ENCODE data around the gene NTM. TPM values are rescaled to one million over a fixed set of nuclear protein-coding genes. Genes with fewer than 3 reads are reported as not detected.

The NTM gene
- polyA plus RNA-seq, 4 donors = 36.2 to 52.4 (median 44.4) TPM

DNA sequence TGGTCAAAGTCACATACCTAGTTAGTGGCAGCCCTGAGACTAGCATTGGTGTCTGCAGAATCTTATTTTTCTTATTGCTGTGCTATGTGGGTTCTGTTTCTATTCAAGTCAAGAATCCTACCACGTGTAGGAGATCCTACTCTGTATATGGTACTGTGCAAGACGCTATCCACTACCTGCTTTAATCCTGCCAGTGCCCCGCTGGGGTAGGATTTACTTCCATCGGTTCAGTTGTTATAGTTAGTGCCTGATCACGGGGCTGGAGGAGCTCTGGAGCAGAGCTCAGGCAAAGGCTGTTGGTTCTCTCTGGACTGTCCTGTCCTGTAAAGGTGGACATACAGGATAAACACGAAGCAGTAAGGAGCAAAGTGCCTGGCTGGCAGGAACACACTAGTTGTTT is 167.9 kb downstream of the NTM start:
- no peak for DNase-seq (ENCODE audit: low read depth in 4 of 4, low spot score in 3 of 4)

DNA sequence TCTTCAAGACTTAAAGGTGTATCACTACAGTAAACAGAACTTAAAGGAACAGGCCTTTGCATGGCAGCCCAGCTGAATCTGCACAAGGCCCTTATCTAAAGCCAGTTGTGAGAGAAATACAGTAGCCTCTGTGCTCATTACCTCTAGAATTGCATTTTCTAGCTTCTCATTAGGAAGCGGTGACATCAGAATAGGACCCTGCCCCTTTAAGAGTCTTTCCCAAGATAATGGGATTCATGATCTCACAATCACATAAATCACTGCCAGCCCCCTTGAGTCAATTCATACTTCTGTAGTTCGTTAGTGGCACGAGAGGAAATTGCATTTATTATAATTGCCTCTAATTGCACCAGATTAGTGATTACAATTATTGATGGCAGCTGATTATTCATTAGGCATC is 170.3 kb downstream of the NTM start:
- no peak for DNase-seq (ENCODE audit: low read depth in 4 of 4, low spot score in 3 of 4)

DNA sequence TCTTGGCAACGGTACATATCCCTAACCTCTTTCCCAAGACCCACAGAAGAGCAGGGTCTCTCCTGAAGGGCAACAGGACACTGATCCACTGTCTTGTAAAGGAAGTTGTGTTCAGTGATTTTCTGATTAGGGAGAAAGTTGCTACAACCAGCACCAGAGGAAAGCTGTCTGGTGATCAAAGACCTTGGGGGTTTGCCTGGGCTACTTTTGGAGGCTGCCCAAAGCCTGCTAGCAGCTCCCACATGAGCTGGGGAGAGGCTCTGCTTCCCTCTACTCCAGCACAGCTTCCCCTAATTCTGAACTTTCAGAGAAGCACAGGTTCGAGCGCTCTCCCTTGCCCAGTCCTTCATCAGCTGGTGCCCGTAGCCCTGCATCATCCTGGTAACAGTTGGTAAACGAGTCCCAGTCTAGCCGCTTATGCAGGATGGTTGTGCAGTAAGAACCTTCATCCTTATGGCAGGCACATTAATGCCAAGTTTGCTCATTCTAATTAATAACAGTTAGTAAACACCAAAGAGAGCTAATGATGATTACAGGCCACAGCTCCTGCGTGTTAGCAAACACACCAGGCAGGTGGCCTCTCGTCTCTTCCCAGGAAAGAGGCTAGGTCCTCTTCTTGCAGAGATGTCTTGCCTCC is 173.1 kb downstream of the NTM start:
- no peak for DNase-seq (ENCODE audit: low read depth in 4 of 4, low spot score in 3 of 4)

DNA sequence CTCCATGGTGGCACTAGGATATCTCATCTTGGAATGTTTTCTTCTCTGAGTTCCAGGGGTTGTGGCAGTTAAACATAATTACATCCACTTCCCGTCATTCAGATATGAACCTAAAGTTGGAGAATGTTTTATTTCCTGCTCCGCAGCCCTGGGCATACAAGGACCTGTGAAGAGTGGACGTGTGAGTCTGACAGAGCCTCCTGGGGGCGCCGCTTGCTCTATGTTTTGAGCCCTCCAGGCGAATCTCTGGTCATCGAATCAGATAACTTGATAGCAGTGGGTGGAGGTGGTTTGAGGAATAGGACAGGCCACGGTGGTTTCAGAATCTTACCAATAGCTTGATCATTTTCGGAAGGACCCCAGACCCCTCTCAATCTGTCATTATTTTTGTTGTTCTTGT is 174.2 kb downstream of the NTM start:
- DNase-seq (ENCODE audit: low read depth in 4 of 4, low spot score in 3 of 4) = no peak

DNA sequence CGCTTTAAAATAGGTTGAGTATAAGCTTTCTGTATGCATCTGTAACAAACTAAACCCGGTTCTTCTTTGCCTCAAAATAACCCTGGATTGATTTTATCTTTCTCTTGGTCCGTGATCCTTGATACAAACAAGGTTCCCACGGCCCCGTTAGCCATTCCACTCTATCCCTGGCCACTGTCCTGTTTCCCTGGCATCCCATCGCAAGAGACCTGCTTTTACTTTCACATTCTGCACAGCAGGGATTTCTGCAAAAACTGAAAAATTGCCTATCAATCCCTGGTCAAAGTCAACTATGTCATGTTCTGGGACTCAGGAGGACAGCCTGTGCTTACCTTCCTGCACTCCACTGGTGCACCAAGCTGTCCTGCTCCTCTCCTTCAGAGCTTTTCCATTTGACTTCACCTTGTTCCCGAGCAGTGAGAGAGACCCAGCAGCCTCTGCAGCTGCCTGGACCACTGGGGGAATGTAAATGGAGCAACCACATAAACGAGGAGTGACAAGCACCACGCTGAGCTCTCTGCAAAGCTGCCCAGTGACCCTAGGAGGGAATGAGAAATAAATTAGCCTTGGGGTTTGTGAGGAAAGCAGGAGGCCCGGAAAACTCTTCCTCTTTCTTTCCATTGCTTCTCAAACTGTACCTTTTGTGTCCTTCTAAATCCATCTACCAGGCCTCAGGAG is 175.9 kb downstream of the NTM start:
- DNase-seq (ENCODE audit: low read depth in 4 of 4, low spot score in 3 of 4) = no peak

DNA sequence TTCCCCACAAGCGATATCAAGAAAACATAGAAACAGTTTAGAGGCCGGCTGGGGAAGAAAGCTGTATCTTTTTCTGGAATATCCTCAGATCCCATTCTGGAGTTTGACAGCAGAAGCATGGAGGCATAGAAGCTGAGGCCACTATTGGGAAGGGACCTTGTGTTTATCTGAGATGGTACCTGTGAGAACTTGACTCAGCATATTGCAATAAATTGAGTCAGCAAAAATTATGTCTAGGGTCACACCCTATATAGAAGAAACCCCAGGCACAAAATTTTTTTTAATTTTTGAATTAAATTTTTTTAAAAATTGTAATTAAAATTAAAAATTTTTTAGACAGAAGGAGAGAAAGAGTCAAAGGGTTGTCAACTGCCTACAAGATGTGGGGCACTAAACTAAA is 178.7 kb downstream of the NTM start:
- no peak for DNase-seq (ENCODE audit: low read depth in 4 of 4, low spot score in 3 of 4)

DNA sequence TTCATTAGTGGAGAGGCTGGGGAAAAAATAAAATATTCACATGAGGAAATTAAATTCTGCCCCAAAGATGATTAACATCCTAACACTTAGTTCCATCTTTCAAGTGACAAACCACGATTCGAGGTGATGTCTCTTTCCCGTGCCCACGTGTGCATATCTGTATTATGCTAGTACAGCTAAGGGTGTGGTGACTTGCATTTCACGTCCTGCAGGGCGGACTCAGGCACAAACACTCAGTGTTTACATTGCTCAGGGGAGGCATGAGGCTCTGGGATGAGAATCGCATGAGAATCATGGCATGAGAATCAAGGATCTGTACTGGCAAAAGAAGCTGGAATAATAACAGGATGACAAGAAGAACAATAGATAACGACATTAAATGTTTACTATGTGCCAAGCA is 179.4 kb downstream of the NTM start:
- no peak for DNase-seq (ENCODE audit: low read depth in 4 of 4, low spot score in 3 of 4)

DNA sequence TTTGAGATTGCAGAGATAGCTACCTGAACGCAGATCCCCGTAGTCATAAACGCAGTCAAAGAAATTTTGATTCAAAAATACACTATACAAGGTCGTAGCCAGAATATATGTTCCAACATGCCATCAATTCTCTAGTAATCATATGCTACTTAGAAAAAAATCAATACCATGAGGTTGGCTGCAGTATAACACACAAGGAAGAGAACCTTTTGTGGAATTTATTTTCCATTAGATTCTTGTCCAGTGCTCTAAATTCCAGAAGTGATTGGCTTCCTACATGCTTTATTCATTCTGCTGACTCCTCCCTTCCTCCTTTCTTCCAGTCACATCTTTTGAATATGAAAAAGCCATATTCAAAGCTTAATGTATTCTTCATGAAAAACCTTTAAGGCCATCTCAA is 189.9 kb downstream of the NTM start:
- no peak for DNase-seq (ENCODE audit: low read depth in 4 of 4, low spot score in 3 of 4)

DNA sequence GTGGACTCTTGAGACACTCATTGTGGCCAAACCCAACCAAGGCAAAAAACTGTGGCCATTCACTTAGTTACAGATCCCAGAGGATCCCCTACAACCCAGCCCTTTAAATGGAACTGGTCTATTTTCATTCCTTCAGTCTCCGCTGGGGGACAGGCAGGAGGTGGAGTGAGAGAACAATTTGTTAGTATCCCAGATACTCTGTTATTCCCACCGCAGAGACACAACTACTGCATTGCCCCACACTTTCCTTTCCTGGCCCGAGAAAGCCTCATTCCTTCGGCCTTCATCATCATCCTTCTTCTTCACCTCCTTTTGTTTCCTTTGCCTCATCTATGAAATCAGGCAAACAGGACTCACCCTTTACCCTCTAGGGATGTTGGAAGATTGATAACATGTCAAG is 191.1 kb downstream of the NTM start:
- DNase-seq (ENCODE audit: low read depth in 4 of 4, low spot score in 3 of 4) = no peak

DNA sequence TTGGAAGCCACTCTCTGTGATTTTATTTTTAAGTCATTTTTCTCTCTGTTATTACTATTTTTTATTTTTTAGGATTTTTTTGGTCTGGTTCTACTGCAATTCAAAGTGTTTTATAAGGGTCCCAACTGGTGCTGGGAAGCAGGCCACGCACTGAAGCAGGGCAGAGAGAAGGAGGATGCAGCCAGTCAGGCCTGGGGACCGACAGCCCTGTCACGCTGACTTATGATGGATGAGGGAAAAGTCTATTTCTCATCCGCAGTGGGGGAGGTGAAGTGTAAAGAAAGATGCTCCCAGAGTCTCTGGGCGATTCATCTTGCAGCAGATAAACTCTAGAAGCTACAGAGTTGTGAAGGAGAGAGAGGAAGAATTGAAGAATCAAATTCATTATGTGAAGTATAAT is 191.6 kb downstream of the NTM start:
- no peak for DNase-seq (ENCODE audit: low read depth in 4 of 4, low spot score in 3 of 4)

DNA sequence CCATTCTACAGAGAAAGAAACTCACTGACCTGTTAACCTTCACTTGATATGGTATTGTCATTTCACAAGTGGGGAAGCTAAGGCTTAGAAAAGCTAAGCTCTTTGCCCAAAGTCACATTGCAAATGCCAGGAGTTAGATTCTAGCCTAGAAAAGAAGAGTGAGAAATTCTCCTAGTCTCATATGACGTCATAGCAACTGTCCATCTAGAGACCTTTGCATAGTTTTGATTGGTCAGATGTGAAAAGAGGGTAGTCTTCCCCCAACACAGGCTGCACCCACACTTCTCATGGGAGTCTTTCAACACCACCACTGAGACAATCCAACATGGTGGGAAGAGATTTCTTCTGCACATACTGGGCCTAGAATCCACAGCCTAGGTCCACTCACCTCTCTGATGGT is 197.9 kb downstream of the NTM start:
- no peak for DNase-seq (ENCODE audit: low read depth in 4 of 4, low spot score in 3 of 4)

DNA sequence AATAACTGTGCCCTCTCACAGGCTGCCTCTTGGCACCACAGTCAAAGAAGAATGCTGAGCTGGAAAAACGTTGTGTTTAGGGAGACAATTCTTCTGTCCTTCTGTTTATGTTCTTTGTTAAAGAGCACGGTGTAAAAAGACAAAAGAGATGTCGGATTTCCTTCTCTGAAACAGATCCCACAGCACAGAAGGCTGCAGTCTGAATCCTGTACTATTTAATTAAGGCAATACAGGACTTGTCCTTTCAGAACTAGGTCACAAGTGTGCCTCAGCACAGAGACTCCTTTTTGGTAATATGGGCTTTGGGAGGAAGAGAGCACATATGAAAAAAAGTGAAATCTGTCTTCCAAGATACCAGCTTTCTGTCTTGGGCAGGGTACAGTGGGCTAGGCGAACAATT is 201.2 kb downstream of the NTM start:
- no peak for DNase-seq (ENCODE audit: low read depth in 4 of 4, low spot score in 3 of 4)

DNA sequence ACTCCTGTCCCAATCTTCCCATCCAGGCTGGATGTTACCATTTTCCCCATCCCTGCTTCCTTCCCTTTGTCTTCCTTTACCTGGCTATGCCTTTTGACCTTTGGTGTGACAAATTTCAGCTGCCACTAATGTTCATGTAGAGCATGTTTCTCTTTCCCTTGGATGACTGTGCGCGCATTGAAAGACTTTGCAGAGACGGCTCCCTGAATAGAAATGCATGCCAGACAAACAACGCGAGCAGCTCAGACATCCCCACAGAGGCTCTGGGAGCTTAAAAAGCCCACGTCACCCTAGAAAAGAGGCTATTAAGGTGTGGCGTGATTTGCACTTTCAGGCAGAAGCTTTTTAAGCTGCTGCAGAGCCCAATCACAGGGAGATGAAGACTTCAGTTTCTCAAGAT is 202.0 kb downstream of the NTM start:
- no peak for DNase-seq (ENCODE audit: low read depth in 4 of 4, low spot score in 3 of 4)

DNA sequence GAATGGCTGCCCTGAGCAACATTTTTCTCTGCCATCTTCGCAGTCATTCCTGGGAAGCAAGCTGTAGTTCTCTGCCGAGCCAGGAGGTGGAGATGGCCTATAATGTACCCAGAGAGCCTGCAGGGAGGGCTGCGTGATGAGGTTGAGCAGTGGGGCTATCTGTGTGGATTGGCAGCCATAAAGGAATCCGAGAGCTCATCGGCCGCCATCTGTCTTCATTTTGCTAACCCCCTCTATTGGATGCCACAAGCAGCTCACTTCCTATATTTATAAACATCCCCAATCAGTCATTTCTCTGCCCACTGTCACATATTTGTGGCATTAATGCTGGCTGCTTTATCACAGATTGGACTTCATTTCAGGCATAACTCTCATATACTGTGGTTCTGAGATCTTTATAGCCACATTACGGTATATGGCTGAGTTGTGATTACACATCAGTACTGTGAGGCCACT is 209.5 kb downstream of the NTM start:
- peak in 1 of 4 donors; percentile 16 for DNase-seq (ENCODE audit: low read depth in 4 of 4, low spot score in 3 of 4)

DNA sequence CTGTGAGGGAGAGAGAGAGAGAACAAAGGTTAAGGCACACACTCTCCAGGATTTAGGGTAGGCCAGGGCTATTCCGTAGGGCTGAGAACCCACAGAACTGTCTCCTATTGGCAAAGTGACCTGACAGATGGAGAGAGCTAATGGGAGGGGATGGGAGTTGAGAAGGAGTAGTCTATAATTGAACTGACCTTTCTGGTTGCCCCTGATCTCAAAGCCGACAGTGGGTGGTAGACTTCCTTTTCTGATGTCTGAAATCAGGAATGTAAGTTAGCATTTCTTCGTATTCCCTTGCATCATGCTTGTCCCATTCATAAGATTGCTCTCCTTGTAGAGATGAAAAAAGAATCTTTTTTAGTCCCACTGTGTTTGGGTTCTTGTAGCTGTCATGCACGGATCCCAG is 210.1 kb downstream of the NTM start:
- DNase-seq (ENCODE audit: low read depth in 4 of 4, low spot score in 3 of 4) = no peak

DNA sequence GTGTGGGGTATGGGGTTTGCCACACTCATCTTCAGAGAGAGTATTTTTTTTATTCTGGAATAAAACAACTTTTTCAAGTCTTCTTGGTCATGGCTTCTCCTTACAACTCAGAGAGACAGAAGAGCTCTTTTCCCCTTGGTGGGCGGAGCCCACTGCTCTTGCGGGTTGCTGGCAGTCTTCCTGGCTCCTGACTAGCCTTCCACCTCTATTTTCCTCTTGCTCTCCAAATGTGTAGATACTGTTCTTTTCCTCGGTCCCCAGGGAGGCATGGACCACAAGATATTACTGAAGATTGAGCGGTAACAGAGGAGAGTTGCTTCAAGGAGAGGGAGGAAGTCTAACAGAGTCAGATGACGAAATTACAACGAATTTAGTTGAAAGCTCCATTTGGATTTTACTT is 210.6 kb downstream of the NTM start:
- DNase-seq (ENCODE audit: low read depth in 4 of 4, low spot score in 3 of 4) = no peak

DNA sequence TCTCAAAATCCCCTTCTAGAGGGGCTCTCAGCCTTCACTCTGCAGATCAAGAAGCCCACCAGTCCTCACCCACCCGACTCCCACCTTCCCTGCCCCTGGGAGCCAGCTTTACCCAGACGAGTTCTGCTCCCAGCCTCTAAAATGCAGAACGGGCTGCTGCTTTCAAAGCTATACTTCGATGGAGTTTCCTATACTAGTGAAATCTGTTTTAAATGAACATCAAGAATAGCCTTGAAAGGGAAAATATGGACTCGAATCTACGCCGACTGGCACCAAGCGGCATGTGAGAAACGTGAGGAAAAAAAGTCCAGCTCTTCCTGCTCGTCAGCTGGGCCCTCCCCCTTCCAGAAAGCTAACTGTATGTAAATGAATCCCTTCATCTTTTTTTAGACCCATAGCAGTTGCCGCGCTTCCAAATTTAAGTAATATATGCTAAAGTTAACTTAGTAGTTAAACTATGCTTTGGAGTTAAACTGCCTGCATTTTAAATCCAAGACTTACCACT is 211.7 kb downstream of the NTM start:
- DNase-seq (ENCODE audit: low read depth in 4 of 4, low spot score in 3 of 4) = no peak

DNA sequence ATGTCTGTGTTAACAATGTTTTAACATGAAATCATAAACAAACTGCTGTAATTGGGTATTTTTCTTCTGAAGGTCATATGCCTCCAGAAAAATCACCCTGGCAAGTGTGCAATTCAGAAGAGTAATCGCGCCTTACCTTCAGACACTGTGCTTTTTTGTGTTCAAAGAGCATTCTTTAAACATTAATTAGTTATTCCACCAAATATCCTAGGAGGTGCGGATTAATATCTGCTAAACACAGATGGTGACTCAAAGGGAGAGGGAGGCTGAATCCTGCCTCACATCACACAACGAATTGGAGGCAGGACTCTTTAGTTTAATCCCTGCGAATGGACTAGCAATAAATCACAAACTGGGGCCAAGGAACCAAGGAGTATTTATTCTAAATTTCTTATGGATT is 213.0 kb downstream of the NTM start:
- no peak for DNase-seq (ENCODE audit: low read depth in 4 of 4, low spot score in 3 of 4)

DNA sequence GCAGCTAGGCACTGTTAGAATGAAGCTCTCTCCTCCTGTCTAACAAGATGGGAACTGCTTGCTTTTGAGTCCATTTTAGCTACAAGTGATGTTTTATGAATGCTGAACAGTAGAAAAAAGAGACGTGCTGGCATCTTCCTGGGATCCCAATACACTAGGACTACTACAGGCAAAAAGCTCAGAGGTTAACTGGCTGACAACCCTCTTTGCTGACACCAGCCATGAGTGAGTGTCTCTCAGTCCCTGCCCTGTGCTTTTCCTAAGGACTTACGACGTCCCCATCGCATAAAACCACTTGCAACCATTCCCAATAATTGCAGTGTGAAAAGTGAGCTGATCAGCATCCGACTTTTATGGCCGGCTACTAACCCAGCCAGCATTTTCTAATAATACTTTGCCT is 213.5 kb downstream of the NTM start:
- no peak for DNase-seq (ENCODE audit: low read depth in 4 of 4, low spot score in 3 of 4)

DNA sequence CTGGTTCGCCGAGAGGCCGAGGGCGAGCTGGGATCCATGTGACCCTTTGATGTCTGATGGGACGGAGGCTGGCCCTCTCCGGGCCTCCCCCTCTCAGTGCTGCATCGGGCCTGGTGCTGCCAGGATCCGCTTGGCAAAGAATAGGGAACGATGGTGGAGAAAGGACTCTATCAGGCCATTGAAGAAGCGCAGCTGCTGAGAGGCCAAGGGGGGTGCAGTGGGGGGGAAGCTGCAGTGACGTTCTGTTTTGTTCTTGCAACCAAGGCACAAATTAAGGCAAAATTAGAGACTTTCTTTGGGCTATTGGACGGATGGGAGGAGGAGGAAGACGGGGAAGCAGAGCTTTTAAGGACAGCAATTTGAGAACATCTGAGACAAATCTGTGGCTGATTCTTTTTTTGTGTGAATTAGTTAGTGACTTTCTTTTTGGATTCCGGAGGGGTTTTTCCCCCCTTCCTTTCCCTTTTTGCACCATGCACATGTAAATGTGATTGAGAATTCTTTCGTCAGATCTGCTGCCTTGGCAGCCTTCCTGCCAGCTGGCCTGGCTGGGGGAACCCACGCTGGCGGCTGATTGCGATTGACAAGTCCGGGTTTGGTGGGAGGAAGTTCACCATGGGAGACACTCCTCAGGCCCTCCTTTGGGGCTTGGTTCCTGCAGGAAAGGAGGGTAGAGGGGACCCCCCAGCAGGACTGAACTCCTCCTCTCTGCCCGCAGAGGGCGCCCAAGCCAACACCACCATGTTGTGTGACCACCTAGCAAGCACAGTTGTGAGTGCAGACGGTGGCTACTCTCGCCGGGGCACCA is 214.6 kb downstream of the NTM start:
- DNase-seq (ENCODE audit: low read depth in 4 of 4, low spot score in 3 of 4) = no peak

DNA sequence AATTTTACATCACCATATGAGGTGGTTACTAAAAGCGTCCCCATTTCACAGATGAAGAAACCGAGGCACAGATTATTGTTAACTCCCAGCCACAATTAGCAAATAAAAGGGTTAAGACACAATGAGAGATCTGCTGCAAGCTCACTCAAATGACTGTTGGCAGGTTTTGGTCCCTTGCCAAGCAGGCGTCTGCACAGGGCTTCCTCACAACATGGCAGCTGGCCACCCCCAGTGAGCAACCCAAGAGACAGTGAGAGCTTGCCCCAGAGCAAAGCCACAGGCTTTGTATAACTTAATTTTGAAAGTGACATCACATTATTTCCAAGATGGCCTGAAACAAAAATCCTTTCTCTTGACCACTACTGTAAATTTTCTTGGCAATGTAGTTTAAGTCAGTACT is 217.6 kb downstream of the NTM start:
- DNase-seq (ENCODE audit: low read depth in 4 of 4, low spot score in 3 of 4) = no peak

DNA sequence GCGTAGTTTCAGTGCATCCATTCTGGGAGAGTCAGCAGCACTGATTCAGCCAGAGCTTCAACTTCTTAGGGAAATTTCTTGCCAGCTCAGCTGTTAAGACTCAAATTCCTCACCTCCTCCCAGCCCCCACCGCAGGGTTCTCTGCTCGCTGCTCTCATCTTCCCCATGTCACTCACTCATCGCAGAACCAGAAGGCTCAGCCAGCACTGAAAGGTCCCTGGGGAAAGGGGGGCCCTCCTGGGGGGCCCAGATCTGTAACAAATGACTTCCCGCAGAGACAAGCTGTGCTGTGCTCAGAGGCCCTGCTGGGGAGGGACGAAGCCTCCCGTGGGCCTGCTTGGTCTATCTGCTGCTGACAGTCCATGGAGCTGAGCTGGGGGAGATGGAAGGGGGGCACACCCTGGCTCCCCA is 220.6 kb downstream of the NTM start:
- no peak for DNase-seq (ENCODE audit: low read depth in 4 of 4, low spot score in 3 of 4)
